Cardiac atrium fibroblast (primary cell): Measurements from ENCODE around the gene CATSPER3. TPM values are rescaled to one million over a fixed set of nuclear protein-coding genes. Genes with fewer than 3 reads are reported as not detected.

Experiments used
- total RNA-seq: library from RNA; depleted of rRNA; stranded (reverse); fragments of >200 nt; gene quantifications from 2 replicates; pipeline ENCODE4 v1.2.3, GENCODE V29; 2015

The CATSPER3 gene
- total RNA-seq = not detected in 2 replicates

GRCh38 chr5:134967607-134968006, at the start of gene CATSPER3:
Gene CATSPER3 (plus strand): TSS chr5:134967907. CDS start chr5:134967992, 85 bp downstream.

GRCh38 chr5:135033901-135034235, 66.2 kb downstream of the CATSPER3 start, which contains the start of gene PITX1:
Gene PITX1 (minus strand): TSS chr5:135034228. CDS start chr5:135033881, 347 bp downstream.

Other genes with a start within 250 kb of the CATSPER3 start
- gene CAMLG, start 229.4 kb upstream of the CATSPER3 start, total RNA-seq = 22.7 and 46.4 TPM in 2 replicates
- gene DDX46, start 209.1 kb upstream of the CATSPER3 start, total RNA-seq = 13.9 and 15.3 TPM in 2 replicates
- gene C5orf24, start 121.9 kb upstream of the CATSPER3 start, total RNA-seq = 31.6 and 40.5 TPM in 2 replicates
- gene TXNDC15, start 93.5 kb upstream of the CATSPER3 start, total RNA-seq = 83.1 and 175 TPM in 2 replicates
- gene PCBD2, start 62.8 kb upstream of the CATSPER3 start, total RNA-seq = 2.3 and 3.6 TPM in 2 replicates
- gene PITX1, start 66.3 kb downstream of the CATSPER3 start, total RNA-seq = not detected in 2 replicates